Right lobe of liver (tissue), 6 donors: ENCODE results near the gene CLDN22. TPM values are rescaled to one million over a fixed set of nuclear protein-coding genes. Genes with fewer than 3 reads are reported as not detected.
A peak's percentile ranks its signal among the peaks of the same experiment; 100 is the strongest.

Experiments used
- ATAC-seq, 4 donors: fragments of 200-7000 bp; cut with Tn5 transposase; one replicate each; pipeline ENCODE4 v1.9.1; 2020; ENCODE audit warnings: mild to moderate bottlenecking in 4 of 4, moderate library complexity in 4 of 4
- DNase-seq, 3 donors: peaks; one replicate each; pipeline ENCODE4 v3.0.0-alpha.2; 2020
- H3K27ac ChIP-seq, 3 donors: fragments of 200-600 bp; one replicate each; pipeline ENCODE4 v1.8.0; 2022
- H3K27me3 ChIP-seq, 2 donors: fragments of 200-600 bp; one replicate each; pipeline ENCODE4 v1.8.0; 2022
- H3K36me3 ChIP-seq, 4 donors: fragments of 200-600 bp; sonication (generic) in 1 of 4; one replicate each; pipeline versions ENCODE4 v1.5.1 to v1.8.0; 2017 to 2022; ENCODE audit warnings: control low read depth in 1 of 4
- H3K4me1 ChIP-seq, 4 donors: fragments of 200-600 bp; sonication (generic) in 1 of 4; one replicate each; pipeline versions ENCODE4 v1.5.1 to v1.8.0; 2017 to 2022; ENCODE audit warnings: control low read depth in 1 of 4
- H3K4me3 ChIP-seq, 3 donors: fragments of 200-600 bp; one replicate each; pipeline ENCODE4 v1.8.0; 2022
- H3K9me3 ChIP-seq, 4 donors: fragments of 200-600 bp; sonication (generic) in 1 of 4; one replicate each; pipeline versions ENCODE4 v1.5.1 to v1.8.0; 2017 to 2022; ENCODE audit warnings: control low read depth in 1 of 4
- POLR2A ChIP-seq: fragments of 450-650 bp; IDR thresholded peaks from one replicate; pipeline ENCODE4 v1.6.1; 2017; ENCODE audit warnings: antibody characterized with exemption, mild to moderate bottlenecking
- WGBS: methylation state at CpG from one replicate; pipeline ENCODE4 v1.1.6; 2018; ENCODE audit warnings: low coverage, low lambda C conversion rate; ENCODE audit not compliant: insufficient coverage; ENCODE audit errors: missing lambda C conversion rate; 5-methylcytosine and 5-hydroxymethylcytosine counted together
- intact Hi-C, 2 donors: fragments of 100-400 bp; cut with DNase I; formaldehyde crosslinking; loops; one replicate each; pipeline versions ENCODE4 v1.11.2 to v1.14.1; 2022
- total RNA-seq, 6 experiments: library from RNA; depleted of rRNA in 2 of 6; stranded (reverse); fragments of >200 nt in 2 of 6; fragmentation: NEBNext Ultra II Directional in 3 of 6; extraction: Animal tissue kit (Norgen Biotek cat#: 25700) in 3 of 6; gene quantifications; one replicate each; pipeline versions ENCODE4 v1.1.0 to v1.2.4, GENCODE V29; 2016 to 2023
- TF ChIP-seq, protein P1 (sequence below), 4 donors: fragments of 200-600 bp in 3 of 4; fragments of 450-650 bp in 1 of 4; IDR thresholded peaks; one replicate each; pipeline versions ENCODE4 v1.5.1 to v1.8.0; 2016 to 2022; ENCODE audit warnings: antibody characterized with exemption in 4 of 4, mild to moderate bottlenecking in 2 of 4
- donor health status: DM: no; HTN: yes; CAD: no.
- donor health status: DM: no; HTN: no; CAD: no.
- donor health status: DM: no; HTN: no; CAD: no.
- donor health status: DM: no; HTN: yes; CAD: no.
- donor health status: DM: no; HTN: yes; CAD: no.

The CLDN22 gene
- total RNA-seq, 6 experiments from 2014 or later = not detected

DNA sequence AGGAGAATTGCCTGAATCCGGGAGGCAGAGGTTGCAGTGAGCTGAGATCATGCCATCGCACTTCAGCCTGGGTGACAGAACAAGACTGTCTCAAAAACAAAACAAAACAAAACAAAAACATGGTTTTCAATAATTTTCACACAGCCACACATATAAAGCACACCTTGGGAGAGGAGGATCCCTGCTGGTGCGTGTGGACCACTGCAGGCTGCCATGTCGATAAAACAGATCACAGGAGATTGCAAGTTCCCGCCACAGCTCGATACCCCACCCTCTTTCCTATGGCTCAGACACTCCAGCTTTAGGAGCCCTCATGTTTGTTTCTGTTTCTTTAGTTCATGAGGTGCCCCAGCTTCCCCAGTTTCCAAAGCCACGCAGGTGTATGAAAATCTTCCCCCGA is 33.5 kb upstream of the CLDN22 start:
- intact Hi-C loops = no loop called here
- no peak for TF ChIP-seq POLR2A
- TF ChIP-seq, protein P1, sequence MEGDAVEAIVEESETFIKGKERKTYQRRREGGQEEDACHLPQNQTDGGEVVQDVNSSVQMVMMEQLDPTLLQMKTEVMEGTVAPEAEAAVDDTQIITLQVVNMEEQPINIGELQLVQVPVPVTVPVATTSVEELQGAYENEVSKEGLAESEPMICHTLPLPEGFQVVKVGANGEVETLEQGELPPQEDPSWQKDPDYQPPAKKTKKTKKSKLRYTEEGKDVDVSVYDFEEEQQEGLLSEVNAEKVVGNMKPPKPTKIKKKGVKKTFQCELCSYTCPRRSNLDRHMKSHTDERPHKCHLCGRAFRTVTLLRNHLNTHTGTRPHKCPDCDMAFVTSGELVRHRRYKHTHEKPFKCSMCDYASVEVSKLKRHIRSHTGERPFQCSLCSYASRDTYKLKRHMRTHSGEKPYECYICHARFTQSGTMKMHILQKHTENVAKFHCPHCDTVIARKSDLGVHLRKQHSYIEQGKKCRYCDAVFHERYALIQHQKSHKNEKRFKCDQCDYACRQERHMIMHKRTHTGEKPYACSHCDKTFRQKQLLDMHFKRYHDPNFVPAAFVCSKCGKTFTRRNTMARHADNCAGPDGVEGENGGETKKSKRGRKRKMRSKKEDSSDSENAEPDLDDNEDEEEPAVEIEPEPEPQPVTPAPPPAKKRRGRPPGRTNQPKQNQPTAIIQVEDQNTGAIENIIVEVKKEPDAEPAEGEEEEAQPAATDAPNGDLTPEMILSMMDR (IDR thresholded peaks at IDR 0.05) = no peak
- Histone ChIP-seq H3K4me3 (no peak overlapping the region), H3K4me1 (no peaks in the 10 kb centered on the region), H3K36me3 (no peaks in the 10 kb centered on the region), H3K27ac (no peak overlapping the region), H3K27me3 (no peaks in the 10 kb centered on the region), H3K9me3 (no peaks in the 10 kb centered on the region)
- 72% methylated on average over 5 of the region's 8 CpGs for WGBS
- DNase-seq (no peak), ATAC-seq (no peak)

DNA sequence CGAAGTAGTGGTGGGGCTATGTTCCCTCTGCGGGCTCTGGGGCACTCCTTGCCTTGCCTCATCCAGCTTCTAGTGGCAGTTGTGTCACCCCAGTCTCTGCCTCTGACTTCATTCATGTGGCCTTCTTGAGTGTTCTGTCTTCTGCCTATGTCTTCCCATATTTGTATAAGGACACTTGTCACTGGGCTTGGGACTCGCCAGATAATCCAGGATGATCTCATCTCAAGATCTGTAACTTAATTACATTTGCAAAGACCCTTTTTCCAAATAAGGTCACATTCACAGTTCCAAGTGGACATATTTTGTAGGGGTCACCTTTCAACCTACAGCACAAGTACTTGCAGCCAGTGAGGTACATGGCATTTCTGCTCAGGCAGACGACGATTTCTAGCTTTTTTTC is 32.5 kb upstream of the CLDN22 start:
- no peak overlapping the region for H3K4me3 ChIP-seq
- intact Hi-C loops = no loop called here
- no peak for ATAC-seq
- no peaks in the 10 kb centered on the region for H3K9me3 ChIP-seq
- no peak for DNase-seq
- no peaks in the 10 kb centered on the region for H3K27me3 ChIP-seq
- H3K4me1 ChIP-seq = no peaks in the 10 kb centered on the region
- no peaks in the 10 kb centered on the region for H3K36me3 ChIP-seq
- TF ChIP-seq, protein P1 (IDR thresholded peaks at IDR 0.05) = no peak
- TF ChIP-seq POLR2A = no peak
- H3K27ac ChIP-seq = no peak overlapping the region
- WGBS = 68% methylated on average over 3 of the region's 5 CpGs

DNA sequence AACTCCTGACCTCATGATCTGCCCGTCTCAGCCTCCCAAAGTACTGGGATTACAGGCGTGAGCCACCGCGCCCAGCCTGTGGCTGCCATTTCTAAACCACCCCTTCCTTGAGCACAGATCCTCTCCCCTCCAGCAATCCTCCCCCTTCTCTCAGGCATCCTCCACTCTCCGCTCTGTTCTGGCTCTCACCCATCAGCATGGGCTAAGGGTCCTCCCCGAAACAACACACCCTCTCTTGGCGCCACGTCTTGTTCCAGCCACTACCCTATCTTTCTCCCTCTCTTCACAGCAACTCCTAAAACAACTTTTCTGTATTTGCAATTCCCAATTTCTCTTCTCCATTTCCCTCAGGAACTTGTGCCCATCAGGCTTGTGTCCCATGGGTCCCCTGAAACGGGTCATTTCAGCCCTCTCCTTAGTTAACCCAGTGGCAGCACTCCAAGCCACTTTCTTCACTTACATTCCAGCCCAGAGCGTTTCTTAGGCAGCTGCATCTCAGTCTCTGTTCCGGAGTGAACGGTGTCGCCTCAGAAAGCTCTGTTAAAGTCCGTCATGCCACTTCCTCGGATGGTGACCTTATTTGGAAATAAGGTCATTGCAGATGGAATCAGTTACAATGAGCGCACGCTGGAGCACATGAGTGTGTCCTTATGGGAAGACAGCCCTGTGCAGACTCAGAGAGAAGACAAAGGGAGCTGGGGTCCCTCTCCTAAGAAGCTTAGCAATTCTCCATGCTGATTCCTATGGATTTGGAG is 30.4 kb upstream of the CLDN22 start:
- 87% methylated on average over 17 of the region's 17 CpGs for WGBS
- no peak overlapping the region for H3K27ac ChIP-seq
- intact Hi-C loops = no loop called here

DNA sequence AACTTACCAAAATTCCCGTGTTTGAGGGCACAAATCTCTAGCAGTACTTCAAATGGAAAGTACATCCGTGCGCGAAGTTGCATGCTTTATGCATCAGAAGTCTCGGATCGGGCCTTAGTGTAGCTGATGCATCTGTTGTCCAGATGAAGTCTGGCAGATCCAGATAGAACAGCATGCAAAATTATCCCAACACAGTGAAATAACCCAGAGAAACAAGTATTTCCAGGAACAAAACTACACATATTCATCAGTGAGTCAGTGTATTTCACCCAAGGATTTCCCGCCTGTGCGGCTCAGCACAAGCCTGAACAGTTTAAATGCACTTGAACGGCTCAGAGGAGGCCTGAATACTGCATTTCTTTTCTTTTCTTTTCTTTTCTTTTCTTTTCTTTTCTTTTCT is 29.6 kb upstream of the CLDN22 start:
- no peak for TF ChIP-seq POLR2A
- TF ChIP-seq, protein P1 (IDR thresholded peaks at IDR 0.05) = no peak
- H3K4me3 ChIP-seq = no peak overlapping the region

More for the DNA sequence above, 30.4 kb upstream of the CLDN22 start:
- Histone ChIP-seq H3K4me1 (no peaks in the 10 kb centered on the region), H3K9me3 (no peaks in the 10 kb centered on the region), H3K4me3 (no peak overlapping the region), H3K36me3 (no peaks in the 10 kb centered on the region), H3K27me3 (no peaks in the 10 kb centered on the region)
- DNase-seq (peak in 1 of 3 donors; percentile 18), ATAC-seq (no peak)
- no peak for TF ChIP-seq POLR2A

More for the DNA sequence above, 29.6 kb upstream of the CLDN22 start:
- no peak for DNase-seq
- Histone ChIP-seq H3K36me3 (no peaks in the 10 kb centered on the region), H3K27me3 (no peaks in the 10 kb centered on the region), H3K27ac (no peak overlapping the region), H3K9me3 (no peaks in the 10 kb centered on the region), H3K4me1 (no peaks in the 10 kb centered on the region)
- intact Hi-C loops = no loop called here
- no peak for ATAC-seq
- 89% methylated on average over 7 of the region's 9 CpGs for WGBS
